SU-DHL-6 (cell line): Measurements from ENCODE around the gene ELMO1.

Experiments
- H2AFZ ChIP-seq: fragments of 200-600 bp; sonication (generic); 2 replicates; pipeline ENCODE4 v1.6.1; 2014; ENCODE audit warnings: low read depth, mild to moderate bottlenecking, moderate library complexity, mixed read lengths, antibody characterized with exemption, low read length; ENCODE audit not compliant: severe bottlenecking
- H3F3A ChIP-seq: fragments of 200-600 bp; shearing (Covaris generic); 2 replicates; pipeline ENCODE4 v1.6.0; 2016; ENCODE audit warnings: antibody characterized with exemption, mild to moderate bottlenecking; ENCODE audit not compliant: insufficient read depth
- H3K27ac ChIP-seq: fragments of 200-600 bp; sonication (generic); 2 replicates; pipeline ENCODE4 v1.5.1; 2016; ENCODE audit warnings: low read depth, mild to moderate bottlenecking, low read length, moderate library complexity, mixed read lengths
- H3K27me3 ChIP-seq: fragments of 200-600 bp; sonication (generic), shearing (Covaris generic); 2 replicates; pipeline ENCODE4 v1.6.0; 2014; ENCODE audit warnings: mild to moderate bottlenecking, low read length
- H3K36me3 ChIP-seq: fragments of 200-600 bp; sonication (generic); 2 replicates; pipeline ENCODE4 v1.6.1; 2014; ENCODE audit warnings: mild to moderate bottlenecking, low read length, mixed read lengths
- H3K4me2 ChIP-seq: fragments of 300-600, 200-600 bp; shearing (Covaris generic), sonication (generic); 2 replicates; pipeline ENCODE4 v1.6.0; 2014; ENCODE audit warnings: low read length, low read depth, mild to moderate bottlenecking; ENCODE audit not compliant: poor library complexity, severe bottlenecking
- H3K4me3 ChIP-seq: fragments of 200-600 bp; sonication (generic); 2 replicates; pipeline ENCODE4 v1.5.1; 2014; ENCODE audit warnings: antibody characterized with exemption, low read length, mild to moderate bottlenecking, mixed read lengths; ENCODE audit not compliant: insufficient read depth, poor library complexity, severe bottlenecking
- H3K79me2 ChIP-seq: fragments of 200-600 bp; sonication (generic); 2 replicates; pipeline ENCODE4 v1.6.1; 2014; ENCODE audit warnings: mild to moderate bottlenecking, low read length, moderate library complexity; ENCODE audit not compliant: insufficient read depth
- H3K9ac ChIP-seq: fragments of 200-600 bp; sonication (generic); 2 replicates; pipeline ENCODE4 v1.7.0; 2014; ENCODE audit warnings: mild to moderate bottlenecking, low read length
- H3K9me2 ChIP-seq: fragments of 200-600 bp; sonication (generic); replicated peaks from 2 replicates; pipeline ENCODE4 v1.6.1; 2014; ENCODE audit warnings: low read length; ENCODE audit not compliant: insufficient read depth
- H3K9me3 ChIP-seq: fragments of 200-600 bp; sonication (generic); 2 replicates; pipeline ENCODE4 v1.6.1; 2014; ENCODE audit warnings: low read length, mixed read lengths; ENCODE audit not compliant: insufficient read depth
- H4K20me1 ChIP-seq: fragments of 200-600 bp; sonication (generic); 2 replicates; pipeline ENCODE4 v1.6.1; 2014; ENCODE audit warnings: low read depth, mild to moderate bottlenecking, antibody characterized with exemption, low read length, moderate library complexity, mixed read lengths
- CTCF ChIP-seq: fragments of 200-600 bp; sonication (generic); IDR thresholded peaks from one replicate; pipeline ENCODE4 v1.5.1; 2017; ENCODE audit warnings: antibody characterized with exemption, mild to moderate bottlenecking, low read length, moderate library complexity; ENCODE audit not compliant: insufficient read depth, poor library complexity, severe bottlenecking
- EZH2phosphoT487 ChIP-seq: fragments of 200-600 bp; sonication (generic), shearing (Covaris generic); conservative IDR thresholded peaks from 2 replicates; pipeline ENCODE4 v1.6.1; 2018; ENCODE audit warnings: mild to moderate bottlenecking, antibody characterized with exemption, low read length, moderate library complexity, mixed read lengths

ELMO1 gene

GRCh38 chr7:36960105-36960504 is 488.6 kb downstream of the ELMO1 start:
- H3K36me3 ChIP-seq: no peaks in the 10 kb centered on the region
- H3K9ac ChIP-seq: no peak overlapping the region
- no peaks in the 10 kb centered on the region for H3K79me2 ChIP-seq
- H2AFZ ChIP-seq: no peak overlapping the region
- TF ChIP-seq EZH2phosphoT487 (no peak), CTCF (no peak)
- no peaks in the 10 kb centered on the region for H3K9me3 ChIP-seq
- no peaks in the 10 kb centered on the region for H3K9me2 ChIP-seq
- H3K4me3 ChIP-seq: no peak overlapping the region
- no peaks in the 10 kb centered on the region for H3K27me3 ChIP-seq
- no peak overlapping the region for H3K27ac ChIP-seq
- no peaks in the 10 kb centered on the region for H3F3A ChIP-seq
- H4K20me1 ChIP-seq: no peaks in the 10 kb centered on the region
- H3K4me2 ChIP-seq: no peak overlapping the region

GRCh38 chr7:36958111-36958733 is 490.4 kb downstream of the ELMO1 start:
- no peak for TF ChIP-seq EZH2phosphoT487
- TF ChIP-seq CTCF: no peak
- no peaks in the 10 kb centered on the region for H3K36me3 ChIP-seq
- no peaks in the 10 kb centered on the region for H3K79me2 ChIP-seq
- no peaks in the 10 kb centered on the region for H3F3A ChIP-seq
- no peaks in the 10 kb centered on the region for H3K9me2 ChIP-seq
- no peaks in the 10 kb centered on the region for H3K27me3 ChIP-seq
- no peak overlapping the region for H3K4me2 ChIP-seq
- no peak overlapping the region for H3K27ac ChIP-seq
- H3K9me3 ChIP-seq: no peaks in the 10 kb centered on the region
- H3K4me3 ChIP-seq: no peak overlapping the region
- H2AFZ ChIP-seq: no peak overlapping the region
- no peak overlapping the region for H3K9ac ChIP-seq
- no peaks in the 10 kb centered on the region for H4K20me1 ChIP-seq

- Histone ChIP-seq H3K9me2 (no peaks in the 10 kb centered on the region), H3K79me2 (no peaks in the 10 kb centered on the region), H3K4me3 (no peak overlapping the region), H4K20me1 (no peaks in the 10 kb centered on the region), H3K4me2 (no peak overlapping the region), H3K36me3 (no peaks in the 10 kb centered on the region), H3K9ac (no peak overlapping the region), H3K27me3 (no peaks in the 10 kb centered on the region), H3F3A (no peaks in the 10 kb centered on the region), H2AFZ (no peak overlapping the region), H3K9me3 (no peaks in the 10 kb centered on the region), H3K27ac (no peak overlapping the region)
- TF ChIP-seq EZH2phosphoT487: no peak
- no peak for TF ChIP-seq CTCF
These were observed 491.0 kb downstream of the ELMO1 start for GRCh38 chr7:36957620-36958019.
